Astrocyte (in vitro differentiated cells and primary cell): ENCODE measurements around the gene PCDH8. TPM values are rescaled to one million over a fixed set of nuclear protein-coding genes. Genes with fewer than 3 reads are reported as not detected.

Experiments used
- DNase-seq: peaks from one replicate; pipeline ENCODE4 v3.0.0-alpha.2; 2010; ENCODE audit warnings: low read depth
- FAIRE-seq: peaks from 2 replicates; lab custom pipeline; 2011; peaks lifted over from hg19 to GRCh38; lab: Jason Lieb, UNC
- H2AFZ ChIP-seq: 2 replicates; pipeline ENCODE4 v1.6.0; 2012; ENCODE audit warnings: low read depth, low read length, inconsistent platforms
- H3K27ac ChIP-seq: 2 replicates; pipeline ENCODE4 v1.5.1; 2011; ENCODE audit warnings: low read depth, low read length, inconsistent platforms
- H3K27me3 ChIP-seq: 2 replicates; pipeline ENCODE4 v1.6.0; 2011; ENCODE audit warnings: low read length, inconsistent platforms; ENCODE audit not compliant: insufficient read depth
- H3K36me3 ChIP-seq: 2 replicates; pipeline ENCODE4 v1.5.1; 2011; ENCODE audit warnings: low read length, inconsistent platforms; ENCODE audit not compliant: insufficient read depth
- H3K4me1 ChIP-seq: 2 replicates; pipeline ENCODE4 v1.5.1; 2011; ENCODE audit warnings: low read length, inconsistent platforms; ENCODE audit not compliant: insufficient read depth
- H3K4me2 ChIP-seq: 2 replicates; pipeline ENCODE4 v1.6.0; 2012; ENCODE audit warnings: low read length, inconsistent platforms
- H3K4me3 ChIP-seq: 2 replicates; pipeline ENCODE4 v1.5.1; 2011; ENCODE audit warnings: low read depth, mild to moderate bottlenecking, low read length, inconsistent platforms; ENCODE audit not compliant: insufficient read depth
- H3K79me2 ChIP-seq: 2 replicates; pipeline ENCODE4 v1.6.0; 2012; ENCODE audit warnings: mild to moderate bottlenecking, low read length, inconsistent platforms; ENCODE audit not compliant: insufficient read depth
- H3K9ac ChIP-seq: 2 replicates; pipeline ENCODE4 v1.6.0; 2012; ENCODE audit warnings: mild to moderate bottlenecking, low read length, inconsistent platforms
- H3K9me3 ChIP-seq: 2 replicates; pipeline ENCODE4 v1.5.1; 2012; ENCODE audit warnings: low read depth, mild to moderate bottlenecking, low read length, inconsistent platforms; ENCODE audit not compliant: insufficient read depth
- H4K20me1 ChIP-seq: 2 replicates; pipeline ENCODE4 v1.6.0; 2012; ENCODE audit warnings: low read length, inconsistent platforms; ENCODE audit not compliant: insufficient read depth
- H3K27ac Mint-ChIP-seq: one replicate; pipeline ENCODE4 v1.8.0; 2021; ENCODE audit warnings: mild to moderate bottlenecking, mixed read lengths; ENCODE audit not compliant: unreplicated experiment
- H3K27me3 Mint-ChIP-seq: one replicate; pipeline ENCODE4 v1.8.0; 2021; ENCODE audit warnings: low read depth, mixed read lengths; ENCODE audit not compliant: unreplicated experiment
- H3K36me3 Mint-ChIP-seq: one replicate; pipeline ENCODE4 v1.8.0; 2021; ENCODE audit warnings: low read depth, mixed read lengths; ENCODE audit not compliant: unreplicated experiment
- H3K4me1 Mint-ChIP-seq: one replicate; pipeline ENCODE4 v1.8.0; 2021; ENCODE audit warnings: low read depth, mixed read lengths; ENCODE audit not compliant: unreplicated experiment
- H3K4me3 Mint-ChIP-seq: one replicate; pipeline ENCODE4 v1.8.0; 2021; ENCODE audit warnings: mild to moderate bottlenecking, moderate library complexity, mixed read lengths; ENCODE audit not compliant: unreplicated experiment
- H3K9me3 Mint-ChIP-seq: one replicate; pipeline ENCODE4 v1.8.0; 2021; ENCODE audit warnings: mild to moderate bottlenecking, mixed read lengths; ENCODE audit not compliant: unreplicated experiment
- EZH2 ChIP-seq: IDR thresholded peaks from 2 replicates; pipeline ENCODE4 v1.6.1; 2012; ENCODE audit warnings: mild to moderate bottlenecking, low read length, inconsistent platforms; ENCODE audit not compliant: insufficient read depth
- total RNA-seq: library from RNA; stranded (reverse); gene quantifications from 2 replicates; pipeline ENCODE4 v1.2.1, GENCODE V29; 2021
- TF ChIP-seq, protein P1 (sequence below): IDR thresholded peaks from 2 replicates; pipeline ENCODE4 v1.5.1; 2011; ENCODE audit warnings: low read depth, mild to moderate bottlenecking, inconsistent platforms, low read length, moderate library complexity; ENCODE audit not compliant: insufficient read depth

PCDH8 gene
- total RNA-seq, 1 donor from 2014 or later, result 1.9 TPM

DNA sequence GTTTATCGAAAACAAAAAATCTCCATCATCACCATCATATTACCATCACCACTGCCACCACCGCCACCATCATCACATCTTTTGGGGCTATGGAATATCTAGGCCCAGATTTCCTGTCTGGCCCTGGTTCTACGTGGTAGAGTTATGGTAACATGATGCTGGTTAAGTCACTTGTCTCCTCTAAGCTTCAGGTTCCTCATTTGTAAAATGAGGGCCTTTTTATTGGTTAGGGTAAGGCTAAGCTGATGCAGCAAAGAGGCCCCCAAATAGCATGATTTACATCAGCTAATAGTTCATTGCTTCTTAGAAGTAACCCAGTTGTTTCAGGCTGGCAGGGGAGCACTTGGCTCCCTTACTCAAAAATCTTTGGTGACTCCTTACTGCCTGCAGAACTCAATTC, 37.9 kb downstream of the PCDH8 start:
- H2AFZ ChIP-seq, result no peak overlapping the region
- H3K4me2 ChIP-seq, result no peak overlapping the region
- no peaks in the 10 kb centered on the region for H3K79me2 ChIP-seq
- TF ChIP-seq EZH2, result no peak
- TF ChIP-seq, protein P1, sequence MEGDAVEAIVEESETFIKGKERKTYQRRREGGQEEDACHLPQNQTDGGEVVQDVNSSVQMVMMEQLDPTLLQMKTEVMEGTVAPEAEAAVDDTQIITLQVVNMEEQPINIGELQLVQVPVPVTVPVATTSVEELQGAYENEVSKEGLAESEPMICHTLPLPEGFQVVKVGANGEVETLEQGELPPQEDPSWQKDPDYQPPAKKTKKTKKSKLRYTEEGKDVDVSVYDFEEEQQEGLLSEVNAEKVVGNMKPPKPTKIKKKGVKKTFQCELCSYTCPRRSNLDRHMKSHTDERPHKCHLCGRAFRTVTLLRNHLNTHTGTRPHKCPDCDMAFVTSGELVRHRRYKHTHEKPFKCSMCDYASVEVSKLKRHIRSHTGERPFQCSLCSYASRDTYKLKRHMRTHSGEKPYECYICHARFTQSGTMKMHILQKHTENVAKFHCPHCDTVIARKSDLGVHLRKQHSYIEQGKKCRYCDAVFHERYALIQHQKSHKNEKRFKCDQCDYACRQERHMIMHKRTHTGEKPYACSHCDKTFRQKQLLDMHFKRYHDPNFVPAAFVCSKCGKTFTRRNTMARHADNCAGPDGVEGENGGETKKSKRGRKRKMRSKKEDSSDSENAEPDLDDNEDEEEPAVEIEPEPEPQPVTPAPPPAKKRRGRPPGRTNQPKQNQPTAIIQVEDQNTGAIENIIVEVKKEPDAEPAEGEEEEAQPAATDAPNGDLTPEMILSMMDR, result no peak
- no peaks in the 10 kb centered on the region for H3K27me3 Mint-ChIP-seq
- no peak overlapping the region for H3K4me3 ChIP-seq
- FAIRE-seq (no peak), DNase-seq (no peak)
- H3K27ac ChIP-seq, result no peak overlapping the region
- no peaks in the 10 kb centered on the region for H3K27me3 ChIP-seq
- no peaks in the 10 kb centered on the region for H3K36me3 ChIP-seq
- no peaks in the 10 kb centered on the region for H3K36me3 Mint-ChIP-seq
- H3K9ac ChIP-seq, result no peak overlapping the region
- no peaks in the 10 kb centered on the region for H3K9me3 ChIP-seq
- H4K20me1 ChIP-seq, result no peaks in the 10 kb centered on the region
- peaks cover 6% of the 10 kb centered on the region for H3K4me1 Mint-ChIP-seq
- H3K9me3 Mint-ChIP-seq, result peaks cover 6% of the 10 kb centered on the region
- no peak overlapping the region for H3K4me3 Mint-ChIP-seq
- H3K27ac Mint-ChIP-seq, result no peak overlapping the region
- no peaks in the 10 kb centered on the region for H3K4me1 ChIP-seq

DNA sequence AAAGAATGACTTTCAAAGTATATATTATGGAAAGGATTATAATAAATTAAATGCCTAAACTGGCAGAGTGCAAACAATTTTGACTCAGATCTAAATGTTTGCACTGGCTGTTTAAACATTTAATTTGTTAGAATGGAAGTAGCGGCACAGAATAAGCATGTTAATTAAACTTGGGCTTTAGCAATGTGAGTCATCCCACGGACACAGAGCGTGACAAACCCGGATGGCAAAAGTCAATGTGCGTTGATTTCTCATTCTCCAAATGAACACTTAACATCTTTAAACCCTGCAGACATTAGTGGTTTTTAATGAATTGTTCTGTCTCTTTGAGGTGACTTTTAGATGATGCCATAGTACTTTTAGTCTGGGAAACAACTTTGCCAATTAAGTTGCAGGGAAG, 38.4 kb downstream of the PCDH8 start:
- H3K36me3 Mint-ChIP-seq, result no peaks in the 10 kb centered on the region
- H3K27me3 Mint-ChIP-seq, result no peaks in the 10 kb centered on the region
- Histone ChIP-seq H3K27ac (no peak overlapping the region), H3K4me1 (no peaks in the 10 kb centered on the region), H2AFZ (no peak overlapping the region), H3K27me3 (no peaks in the 10 kb centered on the region), H3K4me2 (no peak overlapping the region), H3K9me3 (no peaks in the 10 kb centered on the region), H3K36me3 (no peaks in the 10 kb centered on the region), H3K9ac (no peak overlapping the region), H3K4me3 (no peak overlapping the region), H3K79me2 (no peaks in the 10 kb centered on the region), H4K20me1 (no peaks in the 10 kb centered on the region)
- H3K9me3 Mint-ChIP-seq, result peaks cover 6% of the 10 kb centered on the region
- no peak for FAIRE-seq
- no peak overlapping the region for H3K4me3 Mint-ChIP-seq
- H3K27ac Mint-ChIP-seq, result no peak overlapping the region
- no peak for TF ChIP-seq EZH2
- TF ChIP-seq, protein P1, result no peak
- DNase-seq, result no peak
- H3K4me1 Mint-ChIP-seq, result peaks cover 6% of the 10 kb centered on the region

DNA sequence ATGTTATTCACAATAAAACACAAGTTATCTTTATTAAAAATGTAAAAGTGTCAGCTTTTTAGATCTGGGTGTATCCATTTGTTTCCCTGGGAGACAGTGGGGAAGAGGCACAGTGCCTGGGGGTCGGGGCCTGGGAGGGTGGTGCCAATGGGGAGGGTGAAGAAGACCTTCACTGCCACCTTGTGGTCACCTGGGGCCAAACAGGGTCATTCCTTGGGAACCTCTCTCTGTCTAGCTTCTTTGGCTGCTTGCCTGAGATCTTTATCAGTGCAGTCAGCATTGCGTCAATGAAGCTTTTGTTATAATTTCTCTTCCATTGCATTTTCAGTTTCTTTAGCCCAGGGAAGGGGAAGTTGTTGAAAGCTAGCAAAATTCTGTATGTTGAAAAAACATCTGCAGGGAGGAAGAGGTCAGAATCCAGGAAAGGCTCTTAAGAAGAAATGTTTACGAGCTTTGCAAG, 39.1 kb downstream of the PCDH8 start:
- Histone ChIP-seq H3K4me1 (peaks cover 4% of the 10 kb centered on the region), H2AFZ (no peak overlapping the region), H3K4me3 (no peak overlapping the region), H3K9me3 (no peaks in the 10 kb centered on the region), H3K27me3 (no peaks in the 10 kb centered on the region), H3K9ac (no peak overlapping the region), H3K27ac (no peak overlapping the region), H3K79me2 (no peaks in the 10 kb centered on the region), H3K4me2 (no peak overlapping the region), H3K36me3 (no peaks in the 10 kb centered on the region), H4K20me1 (no peaks in the 10 kb centered on the region)
- Mint-ChIP-seq H3K27ac (no peak overlapping the region), H3K36me3 (no peaks in the 10 kb centered on the region), H3K27me3 (no peaks in the 10 kb centered on the region), H3K9me3 (peaks cover 1% of the 10 kb centered on the region), H3K4me3 (no peak overlapping the region), H3K4me1 (peaks cover 6% of the 10 kb centered on the region)
- FAIRE-seq (no peak), DNase-seq (peak; percentile 27)
- TF ChIP-seq EZH2, result no peak
- TF ChIP-seq, protein P1, result peak; percentile 33
